IPS-15b (cell line): ENCODE data around the gene KIRREL3.

Source experiments
- H3K27me3 ChIP-seq: one replicate; pipeline ENCODE4 v1.6.1; 2013; ENCODE audit warnings: low read length; ENCODE audit not compliant: control insufficient read depth, insufficient read depth
- H3K36me3 ChIP-seq: one replicate; pipeline ENCODE4 v1.6.1; 2013; ENCODE audit warnings: low read length; ENCODE audit not compliant: control insufficient read depth, insufficient read depth
- H3K4me1 ChIP-seq: one replicate; pipeline ENCODE4 v1.6.1; 2013; ENCODE audit warnings: mild to moderate bottlenecking, low read length; ENCODE audit not compliant: control insufficient read depth, insufficient read depth
- H3K4me3 ChIP-seq: one replicate; pipeline ENCODE4 v1.5.1; 2013; ENCODE audit warnings: low read depth, low read length
- H3K9ac ChIP-seq: one replicate; pipeline ENCODE4 v1.6.1; 2013; ENCODE audit warnings: low read depth, mild to moderate bottlenecking, low read length
- H3K9me3 ChIP-seq: one replicate; pipeline ENCODE4 v1.6.1; 2013; ENCODE audit warnings: mild to moderate bottlenecking, low read length; ENCODE audit not compliant: control insufficient read depth, insufficient read depth

KIRREL3 gene

DNA sequence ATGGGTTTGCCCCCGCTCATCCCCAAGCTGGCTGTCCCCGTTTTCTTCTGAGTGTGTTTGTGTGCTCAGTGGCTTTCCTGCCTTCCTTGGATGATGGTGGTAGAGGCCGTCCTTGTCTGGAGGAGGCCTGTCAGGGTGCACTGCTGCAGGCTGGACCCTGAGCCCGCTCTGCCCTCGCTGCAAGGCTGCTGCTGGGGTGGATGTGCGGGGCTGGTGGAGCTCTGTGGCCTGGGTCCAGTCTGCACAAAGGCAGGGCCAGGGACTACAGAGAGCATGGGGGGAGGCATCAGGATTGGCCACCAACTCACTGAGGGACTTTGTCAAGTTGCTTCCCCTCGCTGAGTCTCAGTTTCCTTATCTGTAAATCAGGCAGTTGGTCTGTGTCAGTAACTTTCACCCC is 275.0 kb downstream of the KIRREL3 start:
- Histone ChIP-seq H3K27me3 (no peaks in the 10 kb centered on the region), H3K36me3 (no peaks in the 10 kb centered on the region), H3K4me1 (no peaks in the 10 kb centered on the region), H3K9ac (no peak overlapping the region), H3K4me3 (no peak overlapping the region), H3K9me3 (no peaks in the 10 kb centered on the region)

DNA sequence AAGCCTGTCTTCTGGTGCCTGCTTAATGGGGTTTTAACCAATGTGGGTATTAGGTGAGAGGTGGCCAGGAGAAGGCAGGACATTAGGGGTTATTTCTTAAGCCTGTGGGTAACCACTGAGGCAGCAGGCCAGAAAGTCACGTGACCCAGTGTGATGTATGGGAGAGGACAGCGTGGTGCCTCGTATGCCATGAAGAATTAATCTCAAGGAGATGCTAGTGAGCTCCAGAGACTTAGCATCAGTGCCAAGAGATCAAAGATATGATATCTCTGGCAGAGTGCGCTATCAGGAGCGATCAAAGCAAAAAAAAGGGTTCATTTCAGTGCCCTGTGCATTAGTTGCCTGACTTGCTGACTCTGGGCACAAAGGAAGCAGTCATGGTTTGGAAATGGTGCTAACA is 275.5 kb downstream of the KIRREL3 start:
- Histone ChIP-seq H3K9me3 (no peaks in the 10 kb centered on the region), H3K36me3 (no peaks in the 10 kb centered on the region), H3K4me3 (no peak overlapping the region), H3K27me3 (no peaks in the 10 kb centered on the region), H3K9ac (no peak overlapping the region), H3K4me1 (no peaks in the 10 kb centered on the region)

DNA sequence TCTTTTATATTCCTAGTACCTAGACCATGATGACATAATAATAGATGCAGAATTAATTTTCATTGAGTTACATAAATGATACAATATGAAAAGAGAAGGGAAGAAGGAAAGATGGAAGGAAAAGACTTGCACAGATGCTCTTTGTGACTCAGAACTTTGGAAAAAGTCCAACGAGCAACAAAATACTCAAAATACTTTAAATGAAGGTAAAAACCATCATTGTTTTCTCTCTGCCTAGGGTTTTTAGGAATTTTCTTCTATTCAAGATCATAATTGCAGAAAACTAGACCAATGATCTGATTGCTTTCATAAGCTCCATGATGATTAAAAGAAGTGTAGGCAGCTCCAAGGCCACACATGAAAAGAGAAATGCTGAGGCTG is 276.9 kb downstream of the KIRREL3 start:
- no peaks in the 10 kb centered on the region for H3K4me1 ChIP-seq
- H3K27me3 ChIP-seq, result no peaks in the 10 kb centered on the region
- no peaks in the 10 kb centered on the region for H3K9me3 ChIP-seq
- no peaks in the 10 kb centered on the region for H3K36me3 ChIP-seq
- H3K9ac ChIP-seq, result no peak overlapping the region
- H3K4me3 ChIP-seq, result no peak overlapping the region

DNA sequence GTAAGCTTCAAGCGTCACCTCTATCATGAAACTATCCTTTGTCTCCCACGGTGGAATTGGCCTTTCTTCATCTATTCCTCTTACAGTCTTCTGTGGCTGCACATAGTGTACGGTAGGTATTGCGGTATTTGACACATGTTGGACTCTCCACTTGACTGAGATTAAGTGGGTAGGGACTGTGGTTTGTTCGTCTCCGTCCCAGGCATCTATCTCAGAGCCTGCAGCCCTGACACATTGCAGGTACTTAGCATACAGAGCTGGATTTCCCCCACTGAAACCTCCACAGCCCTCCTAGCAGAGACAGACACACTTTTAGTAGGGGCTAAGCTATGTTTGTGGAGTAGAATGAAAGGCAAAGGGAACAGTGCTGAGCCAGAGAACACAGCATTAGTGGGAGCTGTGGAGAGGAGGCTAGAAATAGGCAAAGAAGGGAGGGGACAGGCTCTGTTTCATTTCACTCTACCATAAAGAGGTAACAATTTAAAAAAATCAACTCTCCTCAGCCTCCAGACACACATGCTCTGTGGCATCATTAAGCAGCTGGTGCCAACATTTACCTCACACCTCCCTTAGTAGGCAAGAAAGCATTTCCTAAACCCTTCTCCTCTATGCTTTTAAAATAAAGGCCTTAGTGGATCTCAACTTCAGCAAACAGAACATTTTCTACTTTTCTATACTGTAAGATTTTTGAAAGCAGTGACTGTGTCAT is 277.5 kb downstream of the KIRREL3 start:
- H3K9ac ChIP-seq, result no peak overlapping the region
- no peaks in the 10 kb centered on the region for H3K27me3 ChIP-seq
- H3K9me3 ChIP-seq, result no peaks in the 10 kb centered on the region
- no peak overlapping the region for H3K4me3 ChIP-seq
- no peaks in the 10 kb centered on the region for H3K36me3 ChIP-seq
- no peaks in the 10 kb centered on the region for H3K4me1 ChIP-seq

DNA sequence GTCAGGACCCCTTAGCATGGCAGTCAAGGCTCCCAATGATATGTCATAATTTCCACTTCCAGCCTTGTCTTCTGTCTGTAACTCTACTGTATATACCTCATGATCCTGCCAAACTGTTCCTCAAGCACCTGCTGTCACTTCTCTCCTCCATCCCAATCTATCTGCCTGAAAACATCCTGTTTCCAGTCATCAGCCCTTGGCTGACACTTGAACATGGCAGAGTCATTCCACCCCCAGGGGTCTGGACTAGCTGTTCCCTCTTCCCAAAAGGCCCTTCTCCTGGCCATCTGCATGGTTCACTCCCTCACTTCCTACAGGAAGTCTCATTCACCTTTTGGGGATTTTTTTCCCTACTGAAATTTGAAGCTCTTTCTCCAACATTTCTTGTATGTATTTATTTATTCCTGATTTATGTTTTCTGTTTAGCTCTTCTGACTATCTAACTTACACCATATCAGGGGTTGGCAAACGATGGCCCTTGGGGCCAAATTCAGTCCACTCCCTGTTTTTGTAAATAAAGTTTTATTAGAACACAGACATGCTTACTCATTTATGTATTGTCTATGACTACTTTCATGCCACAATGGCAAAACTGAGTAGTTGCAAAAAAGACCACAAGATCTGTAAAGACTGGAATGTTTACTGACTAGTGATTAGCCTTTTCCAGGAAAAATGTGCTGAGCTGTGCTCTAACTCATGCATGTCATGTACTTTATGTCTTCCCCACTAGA is 278.4 kb downstream of the KIRREL3 start:
- H3K27me3 ChIP-seq, result no peaks in the 10 kb centered on the region
- no peaks in the 10 kb centered on the region for H3K36me3 ChIP-seq
- H3K9me3 ChIP-seq, result no peaks in the 10 kb centered on the region
- no peak overlapping the region for H3K4me3 ChIP-seq
- H3K9ac ChIP-seq, result no peak overlapping the region
- no peaks in the 10 kb centered on the region for H3K4me1 ChIP-seq

DNA sequence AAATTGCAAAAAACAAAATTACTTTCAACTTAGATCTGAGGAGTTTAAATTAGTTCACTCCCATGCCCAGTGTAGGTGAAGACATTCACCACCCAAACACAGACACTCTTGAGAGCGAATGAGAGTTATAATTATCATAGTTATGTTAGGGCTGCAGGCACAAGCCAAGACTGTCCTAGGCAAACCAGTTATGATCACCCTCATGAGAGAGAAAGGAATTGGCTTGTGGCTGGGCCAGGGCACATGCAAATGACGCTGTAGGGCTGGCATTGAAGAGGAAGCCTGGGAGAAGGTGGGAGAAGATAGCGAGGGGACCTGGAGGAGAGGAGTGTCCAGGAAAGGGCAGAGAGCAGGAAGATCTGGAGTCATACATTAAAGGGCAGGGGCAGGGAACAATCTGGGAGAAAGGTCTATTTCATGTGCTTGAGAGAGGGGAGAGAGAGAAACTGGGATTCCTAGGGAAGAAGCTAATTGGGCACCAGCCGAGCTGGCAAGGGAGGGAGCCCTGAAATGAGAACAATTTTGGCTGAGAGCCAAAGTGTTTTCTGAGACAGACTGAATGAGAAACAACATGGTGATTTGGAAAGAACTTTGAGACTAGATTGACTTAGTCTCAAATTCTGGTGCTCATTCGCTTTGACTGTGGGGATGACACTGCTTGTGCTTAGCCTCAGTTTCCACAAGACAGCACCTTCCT is 279.9 kb downstream of the KIRREL3 start:
- Histone ChIP-seq H3K9me3 (no peaks in the 10 kb centered on the region), H3K27me3 (no peaks in the 10 kb centered on the region), H3K36me3 (no peaks in the 10 kb centered on the region), H3K4me1 (no peaks in the 10 kb centered on the region), H3K4me3 (no peak overlapping the region), H3K9ac (no peak overlapping the region)

DNA sequence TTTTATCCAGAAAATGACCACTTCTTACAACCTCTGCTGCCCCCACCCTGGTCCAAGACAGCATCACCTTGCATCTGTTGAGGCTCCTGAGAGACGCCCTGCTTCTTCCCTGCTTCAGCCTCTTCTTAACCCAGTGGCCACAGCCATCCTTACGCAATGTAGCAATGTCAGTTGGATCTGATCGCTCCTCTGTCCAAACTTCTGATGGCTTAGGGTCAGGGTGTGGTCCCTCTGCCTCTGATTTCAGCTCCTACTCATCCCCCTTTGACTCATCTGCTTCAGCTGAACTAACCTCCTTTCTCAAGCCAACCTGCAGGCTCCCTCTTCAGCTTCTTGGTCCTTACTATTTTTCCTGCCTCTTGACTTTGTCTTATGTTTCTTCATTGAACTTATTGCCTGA is 280.8 kb downstream of the KIRREL3 start:
- Histone ChIP-seq H3K27me3 (no peaks in the 10 kb centered on the region), H3K4me3 (no peak overlapping the region), H3K9ac (no peak overlapping the region), H3K36me3 (no peaks in the 10 kb centered on the region), H3K9me3 (no peaks in the 10 kb centered on the region), H3K4me1 (no peaks in the 10 kb centered on the region)

DNA sequence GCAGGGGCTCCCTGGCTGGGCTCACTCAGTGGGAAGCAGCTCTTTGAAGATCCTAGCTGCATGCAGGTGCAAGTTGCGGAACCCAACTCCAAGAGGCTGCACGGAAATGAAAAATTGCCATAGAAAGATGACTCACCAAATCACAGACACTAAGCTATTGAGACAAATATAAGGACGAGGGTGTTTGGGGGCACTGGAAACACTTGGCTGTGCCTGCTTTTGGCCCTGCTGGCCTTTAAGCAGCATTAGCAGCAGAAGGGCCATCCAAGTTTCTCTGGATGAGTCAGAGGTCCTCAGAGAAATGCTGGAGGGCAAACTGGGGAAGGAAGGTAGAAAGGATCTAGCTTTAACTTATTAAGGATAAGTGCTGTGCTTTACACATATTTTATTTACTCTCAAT is 282.3 kb downstream of the KIRREL3 start:
- Histone ChIP-seq H3K36me3 (no peaks in the 10 kb centered on the region), H3K4me1 (no peaks in the 10 kb centered on the region), H3K27me3 (no peaks in the 10 kb centered on the region), H3K9ac (no peak overlapping the region), H3K4me3 (no peak overlapping the region), H3K9me3 (no peaks in the 10 kb centered on the region)

DNA sequence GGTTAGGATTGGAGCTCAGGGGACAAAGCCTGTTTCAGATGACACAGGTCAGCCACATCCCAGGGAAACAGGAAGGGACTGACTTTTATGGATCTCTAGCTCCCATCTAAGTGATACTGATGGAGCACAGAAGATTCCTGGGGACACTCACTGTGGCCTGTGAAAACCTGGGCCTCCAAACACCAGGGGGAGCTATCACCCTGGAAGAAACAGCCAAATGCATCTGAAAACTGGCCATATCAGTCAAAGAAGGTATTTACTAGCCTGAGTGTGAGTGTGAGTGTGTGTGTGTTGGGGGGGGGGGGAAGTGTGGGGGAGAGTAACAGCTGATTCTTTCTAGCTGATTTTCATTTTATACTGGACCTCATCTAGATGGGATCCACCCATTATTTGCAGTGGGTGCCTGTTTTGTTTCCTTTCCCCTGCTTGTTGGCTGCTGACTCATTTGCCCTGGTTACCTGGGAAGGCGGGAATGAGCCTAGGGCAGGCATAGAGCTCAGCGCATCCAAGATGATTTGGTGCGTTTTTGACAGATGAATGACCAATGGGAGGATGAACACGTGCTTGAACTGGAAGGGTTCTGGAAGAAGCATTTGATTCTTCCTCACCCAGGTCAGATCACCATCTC is 284.0 kb downstream of the KIRREL3 start:
- Histone ChIP-seq H3K4me1 (no peaks in the 10 kb centered on the region), H3K36me3 (no peaks in the 10 kb centered on the region), H3K27me3 (no peaks in the 10 kb centered on the region), H3K9me3 (no peaks in the 10 kb centered on the region), H3K9ac (no peak overlapping the region), H3K4me3 (no peak overlapping the region)

DNA sequence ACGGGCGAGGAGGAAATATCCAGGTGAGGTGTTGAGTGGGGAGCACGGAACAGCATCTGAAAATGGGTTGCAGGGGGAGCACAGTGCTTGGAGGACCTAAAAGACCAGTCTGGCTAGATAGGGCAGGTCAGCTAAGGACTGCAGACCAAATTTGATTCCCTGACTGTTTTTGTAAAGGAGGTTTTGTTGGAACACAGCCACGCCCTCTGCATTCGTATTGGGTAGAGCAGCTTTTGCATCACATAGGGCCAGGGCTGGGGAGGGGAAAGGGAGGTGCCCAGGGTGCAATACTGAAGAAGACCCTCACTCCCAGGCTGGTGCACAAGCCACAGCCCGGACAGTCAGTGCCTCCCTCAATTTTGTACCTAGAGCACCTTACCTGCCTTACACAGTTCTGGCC is 286.8 kb downstream of the KIRREL3 start:
- no peak overlapping the region for H3K9ac ChIP-seq
- H3K36me3 ChIP-seq, result no peaks in the 10 kb centered on the region
- H3K27me3 ChIP-seq, result no peaks in the 10 kb centered on the region
- H3K4me3 ChIP-seq, result no peak overlapping the region
- no peaks in the 10 kb centered on the region for H3K9me3 ChIP-seq
- no peaks in the 10 kb centered on the region for H3K4me1 ChIP-seq

DNA sequence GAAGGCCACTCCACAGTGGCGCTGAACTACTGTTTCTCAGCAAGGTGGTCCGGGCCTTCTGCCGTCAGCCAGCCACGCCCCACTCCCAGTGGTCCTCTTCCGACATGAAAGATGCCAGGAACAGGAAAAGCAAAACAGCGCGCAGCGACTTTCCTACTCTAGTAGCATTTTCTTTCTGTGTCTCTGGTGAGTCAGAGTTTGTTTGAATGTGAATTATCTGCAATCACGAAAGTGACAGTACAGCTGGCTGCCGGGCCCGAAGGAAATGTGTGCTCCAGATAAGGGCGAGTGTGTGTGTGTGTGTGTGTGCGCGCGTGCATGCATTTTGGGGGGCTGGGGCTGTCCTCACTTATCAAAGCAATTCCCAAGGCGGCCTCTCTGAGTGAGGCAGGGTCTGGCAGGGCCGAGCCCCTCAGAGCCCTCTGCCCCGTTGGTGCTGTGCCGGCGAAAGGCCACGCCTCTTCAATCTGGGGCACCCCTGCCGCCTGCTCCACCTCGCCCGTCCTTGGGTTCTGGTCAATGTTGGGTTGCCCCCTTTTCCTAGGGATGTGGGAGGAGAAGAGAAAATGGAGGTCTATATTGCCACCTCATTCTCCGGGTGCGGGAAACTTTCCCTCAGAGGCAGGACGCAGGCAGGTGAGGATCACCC is 288.5 kb downstream of the KIRREL3 start:
- Histone ChIP-seq H3K9me3 (no peaks in the 10 kb centered on the region), H3K4me3 (no peak overlapping the region), H3K4me1 (peaks cover 3% of the 10 kb centered on the region), H3K27me3 (no peaks in the 10 kb centered on the region), H3K36me3 (no peaks in the 10 kb centered on the region), H3K9ac (no peak overlapping the region)
